HCT116 (cell line): ENCODE measurements around the gene DUSP16. TPM values are rescaled to one million over a fixed set of nuclear protein-coding genes. Genes with fewer than 3 reads are reported as not detected.

ENCODE experiments used
- ATAC-seq: fragments of 200-7000 bp; cut with Tn5 transposase; 2 replicates; pipeline ENCODE4 v1.9.1; 2020; ENCODE audit warnings: mild to moderate bottlenecking, moderate library complexity
- BruUV-seq: library from RNA; stranded (reverse); fragments of 400-500 nt; replicated peaks from 2 replicates; lab custom pipeline; 2021; lab: Mats Ljungman, UMichigan
- CTCF ChIA-PET: fragments of 300-600 bp; sonication (Branson Sonifier 250); formaldehyde crosslinking; loops from one replicate; lab custom pipeline; 2021; ENCODE audit warnings: antibody characterized with exemption; lab: Charles Lee
- POLR2A ChIA-PET: fragments of 300-600, 350-600 bp; sonication (Branson Sonifier 250); formaldehyde crosslinking; loops from one replicate; lab custom pipeline; 2021; ENCODE audit warnings: antibody characterized with exemption; lab: Charles Lee
- RAD21 ChIA-PET, 2 experiments: fragments of 300-600 bp; sonication (Branson Sonifier 250); formaldehyde crosslinking; loops; one replicate each; lab custom pipeline; 2023; ENCODE audit warnings: low total read pairs in 2 of 2; ENCODE audit not compliant: uncharacterized antibody in 2 of 2, unreplicated experiment in 2 of 2, low non-redundant PET in 1 of 2; lab: Charles Lee
- DNase-seq: peaks from one replicate; pipeline ENCODE4 v3.0.0-alpha.2; 2010; ENCODE audit warnings: low read depth, low spot score
- H2AFZ ChIP-seq: fragments of 200-600 bp; shearing (Covaris generic), sonication (generic); 2 replicates; pipeline ENCODE4 v1.6.1; 2017; ENCODE audit warnings: low read depth, mixed run types, mixed read lengths, antibody characterized with exemption, low read length; ENCODE audit not compliant: poor library complexity, severe bottlenecking
- H3K27ac ChIP-seq: 2 replicates; pipeline ENCODE4 v1.5.1; 2012; ENCODE audit warnings: low read depth, low read length
- H3K27me3 ChIP-seq: fragments of 200-600 bp; sonication (generic); 2 replicates; pipeline ENCODE4 v1.6.1; 2016; ENCODE audit warnings: mixed run types, low read length, mixed read lengths; ENCODE audit not compliant: insufficient read depth
- H3K36me3 ChIP-seq, 2 experiments: fragments of 200-500 bp in 1 of 2; fragments of 200-600 bp in 1 of 2; sonication (Bioruptor generic) in 1 of 2; sonication (generic) in 1 of 2; 2 replicates each; pipeline versions ENCODE4 v1.5.1 to v1.6.1; 2014 to 2016; ENCODE audit warnings: low read length in 2 of 2, inconsistent platforms in 1 of 2, mixed read lengths in 1 of 2, mixed run types in 1 of 2; ENCODE audit not compliant: insufficient read depth in 2 of 2, control insufficient read depth in 1 of 2
- H3K4me1 ChIP-seq, 2 experiments: fragments of 200-600 bp in 1 of 2; sonication (generic) in 1 of 2; 2 replicates each; pipeline versions ENCODE4 v1.5.1 to v1.6.1; 2012 to 2017; ENCODE audit warnings: low read length in 2 of 2, inconsistent platforms in 1 of 2, mild to moderate bottlenecking in 1 of 2, mixed read lengths in 1 of 2, mixed run types in 1 of 2, moderate library complexity in 1 of 2; ENCODE audit not compliant: insufficient read depth in 2 of 2, control insufficient read depth in 1 of 2
- H3K4me2 ChIP-seq: fragments of 200-600 bp; sonication (generic); 2 replicates; pipeline ENCODE4 v1.6.1; 2017; ENCODE audit warnings: mixed run types, low read length, mixed read lengths
- H3K4me3 ChIP-seq, 2 experiments: fragments of 200-600 bp in 1 of 2; sonication (generic) in 1 of 2; replicated peaks in 1 of 2; 2 replicates each; pipeline ENCODE4 v1.5.1; 2011 to 2016; ENCODE audit warnings: low read length in 2 of 2, control low read depth in 1 of 2, low read depth in 1 of 2, mild to moderate bottlenecking in 1 of 2, mixed read lengths in 1 of 2, mixed run types in 1 of 2
- H3K79me2 ChIP-seq: fragments of 200-600 bp; sonication (generic); 2 replicates; pipeline ENCODE4 v1.6.1; 2017; ENCODE audit warnings: mild to moderate bottlenecking, mixed run types, low read length, moderate library complexity, mixed read lengths; ENCODE audit not compliant: insufficient read depth
- H3K9ac ChIP-seq: fragments of 200-600 bp; sonication (generic); 2 replicates; pipeline ENCODE4 v1.6.1; 2016; ENCODE audit warnings: low read length, mixed read lengths
- H3K9me2 ChIP-seq: fragments of 200-600 bp; sonication (generic), shearing (Covaris generic); 2 replicates; pipeline ENCODE4 v1.6.1; 2017; ENCODE audit warnings: mixed run types, mild to moderate bottlenecking, moderate library complexity; ENCODE audit not compliant: insufficient read depth
- H3K9me3 ChIP-seq, 2 experiments: fragments of 200-500 bp in 1 of 2; fragments of 200-600 bp in 1 of 2; sonication (Bioruptor generic) in 1 of 2; sonication (generic) in 1 of 2; 2 replicates each; pipeline ENCODE4 v1.6.1; 2014 to 2017; ENCODE audit warnings: low read length in 2 of 2, mixed read lengths in 2 of 2, inconsistent platforms in 1 of 2, low read depth in 1 of 2, mild to moderate bottlenecking in 1 of 2, mixed run types in 1 of 2, moderate library complexity in 1 of 2; ENCODE audit not compliant: control insufficient read depth in 1 of 2, insufficient read depth in 1 of 2
- H4K20me1 ChIP-seq: fragments of 200-600 bp; sonication (generic), shearing (Covaris generic); 2 replicates; pipeline ENCODE4 v1.6.1; 2017; ENCODE audit warnings: mixed run types, mild to moderate bottlenecking, moderate library complexity; ENCODE audit not compliant: insufficient read depth
- CBX3 ChIP-seq: IDR thresholded peaks from 2 replicates; pipeline ENCODE4 v1.6.1; 2012; ENCODE audit warnings: low read depth
- CEBPB ChIP-seq: IDR thresholded peaks from 2 replicates; pipeline ENCODE4 v1.6.1; 2012; ENCODE audit warnings: low read depth
- EGR1 ChIP-seq: IDR thresholded peaks from 2 replicates; pipeline ENCODE4 v1.6.1; 2012; ENCODE audit warnings: low read depth
- EZH2 ChIP-seq: fragments of 200-600 bp; sonication (generic); IDR thresholded peaks from 2 replicates; pipeline ENCODE4 v1.6.1; 2017; ENCODE audit warnings: antibody characterized with exemption, mixed run types
- FOSL1 ChIP-seq: IDR thresholded peaks from 2 replicates; pipeline ENCODE4 v1.6.1; 2012; ENCODE audit warnings: low read depth
- JUND ChIP-seq: IDR thresholded peaks from 2 replicates; pipeline ENCODE4 v1.6.1; 2012
- POLR2AphosphoS5 ChIP-seq: IDR thresholded peaks from 2 replicates; pipeline ENCODE4 v1.6.1; 2011; ENCODE audit warnings: mild to moderate bottlenecking, low read depth, low read length, moderate library complexity
- RAD21 ChIP-seq: IDR thresholded peaks from 2 replicates; pipeline ENCODE4 v1.6.1; 2012; ENCODE audit warnings: low read depth, mild to moderate bottlenecking
- SRF ChIP-seq: IDR thresholded peaks from 2 replicates; pipeline ENCODE4 v1.6.1; 2012; ENCODE audit warnings: low read depth
- ZFX ChIP-seq: fragments of 450-650 bp; IDR thresholded peaks from 2 replicates; pipeline ENCODE4 v1.6.1; 2017
- ZNF274 ChIP-seq: fragments of 200-500 bp; sonication (Bioruptor generic); IDR thresholded peaks from 2 replicates; pipeline ENCODE4 v1.6.1; 2014; ENCODE audit warnings: mild to moderate bottlenecking, low read depth, low read length, inconsistent platforms
- intact Hi-C: fragments of 100-400 bp; cut with micrococcal nuclease; formaldehyde crosslinking; loops from 2 replicates; pipeline ENCODE4 v1.10.0; 2022
- total RNA-seq: library from RNA; stranded (reverse); gene quantifications from one replicate; pipeline ENCODE4 v1.2.1, GENCODE V29; 2021; ENCODE audit not compliant: unreplicated experiment
- TF ChIP-seq, protein P1 (sequence below): IDR thresholded peaks from 2 replicates; pipeline ENCODE4 v1.6.1; 2012
- TF ChIP-seq, protein P2 (sequence below): IDR thresholded peaks from 2 replicates; pipeline ENCODE4 v1.6.1; 2012
- TF ChIP-seq, protein P3 (sequence below), 3 experiments: fragments of 200-600 bp in 1 of 3; sonication (generic) in 1 of 3; IDR thresholded peaks in 2 of 3; conservative IDR thresholded peaks in 1 of 3; 2 replicates each; pipeline ENCODE4 v1.5.1; 2012 to 2017; ENCODE audit warnings: low read depth in 2 of 3, low read length in 2 of 3, antibody characterized with exemption in 1 of 3, borderline replicate concordance in 1 of 3, control low read depth in 1 of 3, mild to moderate bottlenecking in 1 of 3, mixed read lengths in 1 of 3, mixed run types in 1 of 3, moderate library complexity in 1 of 3; ENCODE audit not compliant: insufficient read depth in 1 of 3
- TF ChIP-seq, protein P4 (sequence below): IDR thresholded peaks from 2 replicates; pipeline ENCODE4 v1.6.1; 2011; ENCODE audit warnings: mild to moderate bottlenecking, low read length, moderate library complexity; ENCODE audit not compliant: insufficient replicate concordance; ENCODE audit errors: extremely low read depth

The DUSP16 gene
- total RNA-seq, 1 experiment from 2014 or later = 13.4 TPM

DNA sequence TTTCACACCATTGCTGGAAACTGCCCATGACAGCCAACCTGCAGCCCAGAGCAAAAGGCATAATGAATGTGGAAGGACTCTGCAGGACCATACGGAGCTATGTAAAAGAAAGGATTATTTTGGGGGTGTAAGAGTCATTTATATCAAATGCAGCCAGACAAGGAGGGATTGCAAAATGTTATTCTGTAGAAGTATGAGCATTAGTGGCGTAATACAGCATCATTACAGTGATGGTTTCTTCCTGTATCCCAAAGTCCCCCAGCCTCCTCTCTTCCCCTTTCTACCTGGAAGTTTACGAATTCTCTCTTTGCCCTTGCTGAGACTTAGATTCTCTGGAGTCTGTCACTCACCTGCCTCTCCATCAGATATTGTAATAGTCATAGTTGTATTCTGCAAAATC lies 115.9 kb downstream of the DUSP16 start:
- H3K27ac ChIP-seq = no peak overlapping the region
- no peaks in the 10 kb centered on the region for H3K79me2 ChIP-seq
- no peak overlapping the region for H3K4me2 ChIP-seq
- ChIA-PET CTCF (no interaction called here), POLR2A (no interaction called here), RAD21 (no interaction called here)
- no peaks in the 10 kb centered on the region for H3K36me3 ChIP-seq
- no peaks in the 10 kb centered on the region; the same call in 1 of the 2 replicates for H3K9me2 ChIP-seq
- BruUV-seq = no TSS peak
- H3K4me1 ChIP-seq = peaks cover 5 to 12% of the 10 kb centered on the region in 2 experiments
- no peak overlapping the region for H3K9ac ChIP-seq
- intact Hi-C loops = no loop called here
- ATAC-seq (no peak), DNase-seq (no peak)
- H4K20me1 ChIP-seq = no peaks in the 10 kb centered on the region
- no peak for TF ChIP-seq CEBPB
- no peak for TF ChIP-seq ZFX
- no peak for TF ChIP-seq SRF
- no peak for TF ChIP-seq ZNF274
- TF ChIP-seq, protein P1, sequence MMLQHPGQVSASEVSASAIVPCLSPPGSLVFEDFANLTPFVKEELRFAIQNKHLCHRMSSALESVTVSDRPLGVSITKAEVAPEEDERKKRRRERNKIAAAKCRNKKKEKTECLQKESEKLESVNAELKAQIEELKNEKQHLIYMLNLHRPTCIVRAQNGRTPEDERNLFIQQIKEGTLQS = no peak
- no peak for TF ChIP-seq EGR1
- TF ChIP-seq FOSL1 = no peak
- TF ChIP-seq, protein P2, sequence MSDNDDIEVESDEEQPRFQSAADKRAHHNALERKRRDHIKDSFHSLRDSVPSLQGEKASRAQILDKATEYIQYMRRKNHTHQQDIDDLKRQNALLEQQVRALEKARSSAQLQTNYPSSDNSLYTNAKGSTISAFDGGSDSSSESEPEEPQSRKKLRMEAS = no peak
- TF ChIP-seq, protein P3, sequence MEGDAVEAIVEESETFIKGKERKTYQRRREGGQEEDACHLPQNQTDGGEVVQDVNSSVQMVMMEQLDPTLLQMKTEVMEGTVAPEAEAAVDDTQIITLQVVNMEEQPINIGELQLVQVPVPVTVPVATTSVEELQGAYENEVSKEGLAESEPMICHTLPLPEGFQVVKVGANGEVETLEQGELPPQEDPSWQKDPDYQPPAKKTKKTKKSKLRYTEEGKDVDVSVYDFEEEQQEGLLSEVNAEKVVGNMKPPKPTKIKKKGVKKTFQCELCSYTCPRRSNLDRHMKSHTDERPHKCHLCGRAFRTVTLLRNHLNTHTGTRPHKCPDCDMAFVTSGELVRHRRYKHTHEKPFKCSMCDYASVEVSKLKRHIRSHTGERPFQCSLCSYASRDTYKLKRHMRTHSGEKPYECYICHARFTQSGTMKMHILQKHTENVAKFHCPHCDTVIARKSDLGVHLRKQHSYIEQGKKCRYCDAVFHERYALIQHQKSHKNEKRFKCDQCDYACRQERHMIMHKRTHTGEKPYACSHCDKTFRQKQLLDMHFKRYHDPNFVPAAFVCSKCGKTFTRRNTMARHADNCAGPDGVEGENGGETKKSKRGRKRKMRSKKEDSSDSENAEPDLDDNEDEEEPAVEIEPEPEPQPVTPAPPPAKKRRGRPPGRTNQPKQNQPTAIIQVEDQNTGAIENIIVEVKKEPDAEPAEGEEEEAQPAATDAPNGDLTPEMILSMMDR (IDR thresholded peaks at IDR 0.05 in 2 of 3, conservative IDR thresholded peaks at IDR 0.05 in 1 of 3; ENCODE audit: borderline replicate concordance in 1 of 3, insufficient read depth in 1 of 3, low read depth in 2 of 3, low read length in 2 of 3) = no peak
- H3K4me3 ChIP-seq = no peak overlapping the region
- H2AFZ ChIP-seq = no peak overlapping the region
- no peaks in the 10 kb centered on the region for H3K27me3 ChIP-seq
- no peaks in the 10 kb centered on the region for H3K9me3 ChIP-seq

DNA sequence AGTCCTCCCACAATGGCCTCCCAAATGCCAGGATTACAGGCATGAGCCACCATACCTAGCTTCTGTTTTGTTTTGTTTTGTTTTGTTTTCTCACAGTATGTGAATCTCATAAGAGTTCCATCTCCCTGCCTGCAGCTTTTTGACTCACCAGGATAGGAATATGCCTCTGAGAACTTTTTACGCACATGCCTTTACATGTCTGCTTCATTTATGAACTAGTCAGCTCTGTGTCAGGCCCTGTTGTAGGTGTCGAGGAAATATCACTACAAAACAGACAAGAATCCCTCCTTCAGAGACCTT lies 116.8 kb downstream of the DUSP16 start:
- RAD21 ChIA-PET = no interaction called here
- CTCF ChIA-PET = no interaction called here
- Histone ChIP-seq H3K4me2 (no peak overlapping the region), H3K36me3 (no peaks in the 10 kb centered on the region), H2AFZ (no peak overlapping the region), H3K9me3 (no peaks in the 10 kb centered on the region), H3K4me3 (no peak overlapping the region), H3K9ac (no peak overlapping the region), H3K4me1 (peaks cover 5 to 12% of the 10 kb centered on the region in 2 experiments), H3K9me2 (no peaks in the 10 kb centered on the region; the same call in 1 of the 2 replicates), H3K27me3 (no peaks in the 10 kb centered on the region), H3K27ac (no peak overlapping the region), H4K20me1 (no peaks in the 10 kb centered on the region), H3K79me2 (no peaks in the 10 kb centered on the region)
- intact Hi-C loops = no loop called here
- BruUV-seq = no TSS peak
- no peak for DNase-seq
- POLR2A ChIA-PET = no interaction called here
- ATAC-seq = no peak
- TF ChIP-seq SRF = no peak
- no peak for TF ChIP-seq RAD21
- no peak for TF ChIP-seq POLR2AphosphoS5
- TF ChIP-seq EZH2 = no peak
- TF ChIP-seq, protein P1 = no peak
- no peak for TF ChIP-seq FOSL1
- TF ChIP-seq, protein P4, sequence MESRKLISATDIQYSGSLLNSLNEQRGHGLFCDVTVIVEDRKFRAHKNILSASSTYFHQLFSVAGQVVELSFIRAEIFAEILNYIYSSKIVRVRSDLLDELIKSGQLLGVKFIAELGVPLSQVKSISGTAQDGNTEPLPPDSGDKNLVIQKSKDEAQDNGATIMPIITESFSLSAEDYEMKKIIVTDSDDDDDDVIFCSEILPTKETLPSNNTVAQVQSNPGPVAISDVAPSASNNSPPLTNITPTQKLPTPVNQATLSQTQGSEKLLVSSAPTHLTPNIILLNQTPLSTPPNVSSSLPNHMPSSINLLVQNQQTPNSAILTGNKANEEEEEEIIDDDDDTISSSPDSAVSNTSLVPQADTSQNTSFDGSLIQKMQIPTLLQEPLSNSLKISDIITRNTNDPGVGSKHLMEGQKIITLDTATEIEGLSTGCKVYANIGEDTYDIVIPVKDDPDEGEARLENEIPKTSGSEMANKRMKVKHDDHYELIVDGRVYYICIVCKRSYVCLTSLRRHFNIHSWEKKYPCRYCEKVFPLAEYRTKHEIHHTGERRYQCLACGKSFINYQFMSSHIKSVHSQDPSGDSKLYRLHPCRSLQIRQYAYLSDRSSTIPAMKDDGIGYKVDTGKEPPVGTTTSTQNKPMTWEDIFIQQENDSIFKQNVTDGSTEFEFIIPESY = no peak
- no peak for TF ChIP-seq CBX3
- TF ChIP-seq JUND = no peak
